HepG2 (cell line): ENCODE data around the gene MRM2.

ENCODE experiments used
- ATF2 ChIP-seq: sonication (generic); formaldehyde crosslinking; IDR thresholded peaks from 2 replicates; pipeline ENCODE4 v1.4.0; 2020; ENCODE audit warnings: missing genetic modification reagents
- ESRRA ChIP-seq: sonication (generic); formaldehyde crosslinking; IDR thresholded peaks from 2 replicates; pipeline ENCODE4 v1.5.1; 2020; ENCODE audit warnings: mild to moderate bottlenecking, low read depth, missing genetic modification reagents
- TF ChIP-seq, protein P1 (sequence below): sonication (generic); formaldehyde crosslinking; IDR thresholded peaks from 2 replicates; pipeline ENCODE4 v1.4.0; 2020; ENCODE audit warnings: missing genetic modification reagents
- TF ChIP-seq, protein P2 (sequence below): sonication (generic); formaldehyde crosslinking; IDR thresholded peaks from 2 replicates; pipeline ENCODE4 v1.4.0; 2020; ENCODE audit warnings: missing genetic modification reagents, borderline replicate concordance

GRCh38 chr7:2202361-2202761 is 39.6 kb downstream of the MRM2 start:
- TF ChIP-seq ATF2 (no peak), ESRRA (CRISPR knock-in tag) (no peak)
- TF ChIP-seq, protein P1, sequence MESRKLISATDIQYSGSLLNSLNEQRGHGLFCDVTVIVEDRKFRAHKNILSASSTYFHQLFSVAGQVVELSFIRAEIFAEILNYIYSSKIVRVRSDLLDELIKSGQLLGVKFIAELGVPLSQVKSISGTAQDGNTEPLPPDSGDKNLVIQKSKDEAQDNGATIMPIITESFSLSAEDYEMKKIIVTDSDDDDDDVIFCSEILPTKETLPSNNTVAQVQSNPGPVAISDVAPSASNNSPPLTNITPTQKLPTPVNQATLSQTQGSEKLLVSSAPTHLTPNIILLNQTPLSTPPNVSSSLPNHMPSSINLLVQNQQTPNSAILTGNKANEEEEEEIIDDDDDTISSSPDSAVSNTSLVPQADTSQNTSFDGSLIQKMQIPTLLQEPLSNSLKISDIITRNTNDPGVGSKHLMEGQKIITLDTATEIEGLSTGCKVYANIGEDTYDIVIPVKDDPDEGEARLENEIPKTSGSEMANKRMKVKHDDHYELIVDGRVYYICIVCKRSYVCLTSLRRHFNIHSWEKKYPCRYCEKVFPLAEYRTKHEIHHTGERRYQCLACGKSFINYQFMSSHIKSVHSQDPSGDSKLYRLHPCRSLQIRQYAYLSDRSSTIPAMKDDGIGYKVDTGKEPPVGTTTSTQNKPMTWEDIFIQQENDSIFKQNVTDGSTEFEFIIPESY (CRISPR knock-in tag), result no peak
- TF ChIP-seq, protein P2, sequence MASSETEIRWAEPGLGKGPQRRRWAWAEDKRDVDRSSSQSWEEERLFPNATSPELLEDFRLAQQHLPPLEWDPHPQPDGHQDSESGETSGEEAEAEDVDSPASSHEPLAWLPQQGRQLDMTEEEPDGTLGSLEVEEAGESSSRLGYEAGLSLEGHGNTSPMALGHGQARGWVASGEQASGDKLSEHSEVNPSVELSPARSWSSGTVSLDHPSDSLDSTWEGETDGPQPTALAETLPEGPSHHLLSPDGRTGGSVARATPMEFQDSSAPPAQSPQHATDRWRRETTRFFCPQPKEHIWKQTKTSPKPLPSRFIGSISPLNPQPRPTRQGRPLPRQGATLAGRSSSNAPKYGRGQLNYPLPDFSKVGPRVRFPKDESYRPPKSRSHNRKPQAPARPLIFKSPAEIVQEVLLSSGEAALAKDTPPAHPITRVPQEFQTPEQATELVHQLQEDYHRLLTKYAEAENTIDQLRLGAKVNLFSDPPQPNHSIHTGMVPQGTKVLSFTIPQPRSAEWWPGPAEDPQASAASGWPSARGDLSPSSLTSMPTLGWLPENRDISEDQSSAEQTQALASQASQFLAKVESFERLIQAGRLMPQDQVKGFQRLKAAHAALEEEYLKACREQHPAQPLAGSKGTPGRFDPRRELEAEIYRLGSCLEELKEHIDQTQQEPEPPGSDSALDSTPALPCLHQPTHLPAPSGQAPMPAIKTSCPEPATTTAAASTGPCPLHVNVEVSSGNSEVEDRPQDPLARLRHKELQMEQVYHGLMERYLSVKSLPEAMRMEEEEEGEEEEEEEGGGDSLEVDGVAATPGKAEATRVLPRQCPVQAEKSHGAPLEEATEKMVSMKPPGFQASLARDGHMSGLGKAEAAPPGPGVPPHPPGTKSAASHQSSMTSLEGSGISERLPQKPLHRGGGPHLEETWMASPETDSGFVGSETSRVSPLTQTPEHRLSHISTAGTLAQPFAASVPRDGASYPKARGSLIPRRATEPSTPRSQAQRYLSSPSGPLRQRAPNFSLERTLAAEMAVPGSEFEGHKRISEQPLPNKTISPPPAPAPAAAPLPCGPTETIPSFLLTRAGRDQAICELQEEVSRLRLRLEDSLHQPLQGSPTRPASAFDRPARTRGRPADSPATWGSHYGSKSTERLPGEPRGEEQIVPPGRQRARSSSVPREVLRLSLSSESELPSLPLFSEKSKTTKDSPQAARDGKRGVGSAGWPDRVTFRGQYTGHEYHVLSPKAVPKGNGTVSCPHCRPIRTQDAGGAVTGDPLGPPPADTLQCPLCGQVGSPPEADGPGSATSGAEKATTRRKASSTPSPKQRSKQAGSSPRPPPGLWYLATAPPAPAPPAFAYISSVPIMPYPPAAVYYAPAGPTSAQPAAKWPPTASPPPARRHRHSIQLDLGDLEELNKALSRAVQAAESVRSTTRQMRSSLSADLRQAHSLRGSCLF (CRISPR knock-in tag), result no peak
